Measurements from ENCODE around the gene POP7. TPM values are rescaled to one million over a fixed set of nuclear protein-coding genes. Genes with fewer than 3 reads are reported as not detected.
A peak's percentile ranks its signal among the peaks of the same experiment; 100 is the strongest.

The POP7 gene
- total and polyA plus RNA-seq, 9 donors = 11.1 to 29.2 (median 22.2) TPM

GRCh38 chr7:100675581-100676350, 30.2 kb upstream of the POP7 start:
- no peak for TF ChIP-seq EP300 (IDR thresholded peaks at IDR 0.05)
- no peak for TF ChIP-seq CTCF (IDR thresholded peaks at IDR 0.05)
- no peak for TF ChIP-seq POLR2A (IDR thresholded peaks at IDR 0.05)
- Histone ChIP-seq H3K36me3 (no peaks in the 10 kb centered on the region), H3K27me3 (no peaks in the 10 kb centered on the region), H3K4me3 (peak overlapping the region; percentile 77), H3K4me1 (ENCODE audit: insufficient read depth) (peaks cover 1% of the 10 kb centered on the region), H3K9me3 (no peaks in the 10 kb centered on the region), H3K27ac (peak overlapping the region; percentile 96 to 97)
- intact Hi-C loops (cut with DNase I) = loop anchor here in 2 of 4 donors (2.0 to 5.0 kb wide), 2 partner anchors 63 to 68 kb away; partner anchors contain the start of gene MOSPD3 (in 1 of the 2)
- DNase-seq = peak; percentile 86 to 92 (median 88)
- WGBS, 3 donors = 1 to 2% (median 1%) methylated on average over 42 to 59 of the region's 59 CpGs

- intact Hi-C loops (cut with DNase I) = loop anchor here in 2 of 4 donors (2.0 to 5.0 kb wide), 2 partner anchors 64 to 69 kb away; partner anchors contain the start of gene MOSPD3 (in 1 of the 2)
- Histone ChIP-seq H3K4me1 (ENCODE audit: insufficient read depth) (peaks cover 1% of the 10 kb centered on the region), H3K27me3 (no peaks in the 10 kb centered on the region), H3K9me3 (no peaks in the 10 kb centered on the region), H3K36me3 (no peaks in the 10 kb centered on the region), H3K27ac (peak overlapping the region; percentile 96 to 97), H3K4me3 (peak overlapping the region; percentile 77)
- TF ChIP-seq POLR2A (IDR thresholded peaks at IDR 0.05) (no peak), EP300 (IDR thresholded peaks at IDR 0.05) (no peak), CTCF (IDR thresholded peaks at IDR 0.05) (no peak)
- WGBS, 3 donors = 70 to 78% (median 75%) methylated on average over 23 of the region's 23 CpGs
- peak; percentile 25 to 54 (median 46) for DNase-seq
These were observed 29.2 kb upstream of the POP7 start for GRCh38 chr7:100676501-100677306.

- intact Hi-C loops (cut with DNase I) = loop anchor here in 2 of 4 donors (2.0 to 5.0 kb wide), 2 partner anchors 65 to 70 kb away; partner anchors contain the start of gene MOSPD3 (in 1 of the 2)
- no peak overlapping the region for H3K4me3 ChIP-seq
- WGBS, 3 donors = 82 to 88% (median 88%) methylated on average over 36 of the region's 36 CpGs
- TF ChIP-seq POLR2A (IDR thresholded peaks at IDR 0.05) (no peak), CTCF (IDR thresholded peaks at IDR 0.05) (no peak)
- DNase-seq = peak; percentile 27 to 56 (median 44)
- peaks cover 1% of the 10 kb centered on the region for H3K4me1 ChIP-seq (ENCODE audit: insufficient read depth)
- H3K27me3 ChIP-seq = no peaks in the 10 kb centered on the region
- H3K27ac ChIP-seq = no peak overlapping the region
- no peaks in the 10 kb centered on the region for H3K9me3 ChIP-seq
- no peaks in the 10 kb centered on the region for H3K36me3 ChIP-seq
These were observed 28.3 kb upstream of the POP7 start for GRCh38 chr7:100677308-100678267.
